K562 (cell line): ENCODE data around the gene EFCAB9. TPM values are rescaled to one million over a fixed set of nuclear protein-coding genes. Genes with fewer than 3 reads are reported as not detected.

Experiments used
- BCOR ChIP-seq: fragments of 450-650 bp; IDR thresholded peaks from 2 replicates; pipeline ENCODE4 v1.6.1; 2016
- ESRRB ChIP-seq: fragments of 250-450 bp; sonication (Bioruptor Pico); IDR thresholded peaks from 2 replicates; pipeline ENCODE4 v1.5.0; 2020; ENCODE audit warnings: mild to moderate bottlenecking, moderate library complexity, borderline replicate concordance
- U2AF2 ChIP-seq: fragments of 200-400 bp; formaldehyde crosslinking; optimal IDR thresholded peaks from 2 replicates; pipeline ENCODE3; 2017; ENCODE audit warnings: low read depth, mild to moderate bottlenecking, low read length
- WHSC1 ChIP-seq: IDR thresholded peaks from one replicate; pipeline ENCODE4 v1.6.1; 2012; ENCODE audit warnings: low read length, control low read depth, inconsistent platforms
- ZNF431 ChIP-seq: sonication (generic); formaldehyde crosslinking; IDR thresholded peaks from 2 replicates; pipeline ENCODE4 v1.8.0; 2022; ENCODE audit warnings: mild to moderate bottlenecking, missing genetic modification reagents
- polyA plus RNA-seq, 8 experiments: library from polyadenylated mRNA; depleted of rRNA in 4 of 8; stranded (reverse) in 5 of 8; unstranded in 3 of 8; fragments of >200 nt; fragmentation: Nextera tagmentation in 2 of 8; fragmentation: Illumina TruSeq in 1 of 8; extraction: Ambion mirVana in 2 of 8; extraction: Trizol in 1 of 8; gene quantifications; 2 replicates each; pipeline versions ENCODE4 v1.2.1 to v1.2.3, GENCODE V29; 2011 to 2014; ENCODE audit warnings: inconsistent platforms in 1 of 8, missing spikeins in 1 of 8
- total RNA-seq, 7 experiments: library from RNA; depleted of rRNA in 6 of 7; stranded (reverse); fragments of >200 nt in 6 of 7; fragmentation: Illumina TruSeq in 2 of 7; extraction: Trizol in 2 of 7; gene quantifications; 2 replicates each; pipeline versions ENCODE4 v1.2.1 to v1.2.3, GENCODE V29; 2011 to 2021; ENCODE audit warnings: low replicate concordance in 1 of 7
- TF ChIP-seq, protein P1 (sequence below), 2 experiments: fragments of 450-650 bp; formaldehyde crosslinking in 1 of 2; IDR thresholded peaks; 2 replicates each; pipeline versions ENCODE4 v1.4.0 to v1.6.1; 2014 to 2020; ENCODE audit warnings: mild to moderate bottlenecking in 2 of 2, borderline replicate concordance in 1 of 2, low read depth in 1 of 2
- TF ChIP-seq, protein P2 (sequence below): sonication (generic); formaldehyde crosslinking; IDR thresholded peaks from 2 replicates; pipeline ENCODE4 v1.8.0; 2022; ENCODE audit warnings: missing genetic modification reagents, mild to moderate bottlenecking, moderate library complexity, borderline replicate concordance

EFCAB9 gene
- total and polyA plus RNA-seq, 9 of the 15 experiments (the other 6 are each of a cell fraction or from before 2014, with no cell fraction given), result not detected

DNA sequence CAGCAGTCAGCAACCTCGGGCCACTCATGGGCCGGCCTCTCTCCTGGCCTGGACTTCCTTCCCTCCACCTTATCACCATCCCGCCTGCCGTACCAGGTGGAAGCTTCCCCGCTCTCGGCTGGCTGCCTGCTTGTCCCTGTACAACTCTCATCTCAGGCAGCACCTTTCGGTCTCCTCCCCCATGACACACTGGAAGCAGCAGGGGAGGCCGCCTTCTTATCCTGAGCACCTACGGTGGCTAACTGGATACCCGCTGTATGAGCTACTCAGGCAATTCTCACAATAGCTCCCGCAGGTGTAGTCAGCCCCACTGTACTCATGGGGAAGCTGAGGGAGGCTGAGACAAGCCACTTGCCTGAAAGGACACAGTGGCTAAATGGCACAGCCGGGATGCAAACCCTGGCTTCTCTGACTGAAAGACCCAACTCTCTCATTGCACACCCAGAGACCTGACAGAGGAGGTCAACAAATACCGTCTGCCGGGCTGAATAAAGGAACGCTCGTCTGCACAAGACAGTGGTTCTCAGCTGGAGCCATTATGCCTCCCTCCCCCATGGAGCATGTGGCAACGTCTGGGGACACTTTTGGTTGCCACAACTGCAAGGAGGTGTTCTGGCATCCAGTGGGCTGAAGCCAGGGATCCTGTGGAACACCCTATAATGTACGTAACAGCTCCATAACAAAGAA, 15.5 kb upstream of the EFCAB9 start (continued):
- TF ChIP-seq ESRRB (CRISPR knock-in tag) (no peak), WHSC1 (no peak), BCOR (0 out of 2 replicates have a peak, but pooled peaks have one; percentile 17), ZNF431 (CRISPR knock-in tag) (0 out of 2 replicates have a peak, but pooled peaks have one; percentile 28), U2AF2 (no peak)
- TF ChIP-seq, protein P1, sequence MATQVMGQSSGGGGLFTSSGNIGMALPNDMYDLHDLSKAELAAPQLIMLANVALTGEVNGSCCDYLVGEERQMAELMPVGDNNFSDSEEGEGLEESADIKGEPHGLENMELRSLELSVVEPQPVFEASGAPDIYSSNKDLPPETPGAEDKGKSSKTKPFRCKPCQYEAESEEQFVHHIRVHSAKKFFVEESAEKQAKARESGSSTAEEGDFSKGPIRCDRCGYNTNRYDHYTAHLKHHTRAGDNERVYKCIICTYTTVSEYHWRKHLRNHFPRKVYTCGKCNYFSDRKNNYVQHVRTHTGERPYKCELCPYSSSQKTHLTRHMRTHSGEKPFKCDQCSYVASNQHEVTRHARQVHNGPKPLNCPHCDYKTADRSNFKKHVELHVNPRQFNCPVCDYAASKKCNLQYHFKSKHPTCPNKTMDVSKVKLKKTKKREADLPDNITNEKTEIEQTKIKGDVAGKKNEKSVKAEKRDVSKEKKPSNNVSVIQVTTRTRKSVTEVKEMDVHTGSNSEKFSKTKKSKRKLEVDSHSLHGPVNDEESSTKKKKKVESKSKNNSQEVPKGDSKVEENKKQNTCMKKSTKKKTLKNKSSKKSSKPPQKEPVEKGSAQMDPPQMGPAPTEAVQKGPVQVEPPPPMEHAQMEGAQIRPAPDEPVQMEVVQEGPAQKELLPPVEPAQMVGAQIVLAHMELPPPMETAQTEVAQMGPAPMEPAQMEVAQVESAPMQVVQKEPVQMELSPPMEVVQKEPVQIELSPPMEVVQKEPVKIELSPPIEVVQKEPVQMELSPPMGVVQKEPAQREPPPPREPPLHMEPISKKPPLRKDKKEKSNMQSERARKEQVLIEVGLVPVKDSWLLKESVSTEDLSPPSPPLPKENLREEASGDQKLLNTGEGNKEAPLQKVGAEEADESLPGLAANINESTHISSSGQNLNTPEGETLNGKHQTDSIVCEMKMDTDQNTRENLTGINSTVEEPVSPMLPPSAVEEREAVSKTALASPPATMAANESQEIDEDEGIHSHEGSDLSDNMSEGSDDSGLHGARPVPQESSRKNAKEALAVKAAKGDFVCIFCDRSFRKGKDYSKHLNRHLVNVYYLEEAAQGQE (IDR thresholded peaks at IDR 0.05; ENCODE audit: borderline replicate concordance), result no peak
- TF ChIP-seq, protein P1 (CRISPR knock-in tag; IDR thresholded peaks at IDR 0.05; ENCODE audit: low read depth), result no peak
- TF ChIP-seq, protein P2, sequence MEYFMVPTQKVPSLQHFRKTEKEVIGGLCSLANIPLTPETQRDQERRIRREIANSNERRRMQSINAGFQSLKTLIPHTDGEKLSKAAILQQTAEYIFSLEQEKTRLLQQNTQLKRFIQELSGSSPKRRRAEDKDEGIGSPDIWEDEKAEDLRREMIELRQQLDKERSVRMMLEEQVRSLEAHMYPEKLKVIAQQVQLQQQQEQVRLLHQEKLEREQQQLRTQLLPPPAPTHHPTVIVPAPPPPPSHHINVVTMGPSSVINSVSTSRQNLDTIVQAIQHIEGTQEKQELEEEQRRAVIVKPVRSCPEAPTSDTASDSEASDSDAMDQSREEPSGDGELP (CRISPR knock-in tag), result peak; percentile 70
